H1 (cell line): Measurements from ENCODE around the gene TMEM131L. TPM values are rescaled to one million over a fixed set of nuclear protein-coding genes. Genes with fewer than 3 reads are reported as not detected.

Experiments
- CTCF ChIA-PET: fragments of 300-600 bp; sonication (Branson Sonifier 250); formaldehyde crosslinking; loops from one replicate; lab custom pipeline; 2021; ENCODE audit not compliant: partially characterized antibody; lab: Charles Lee
- POLR2A ChIA-PET: fragments of 300-600 bp; sonication (Branson Sonifier 250); formaldehyde crosslinking; loops from one replicate; lab custom pipeline; 2021; ENCODE audit warnings: inconsistent platforms; ENCODE audit not compliant: partially characterized antibody; lab: Charles Lee
- DNase-seq, 2 experiments: peaks; one replicate each; pipeline versions ENCODE4 v3.0.0 to v3.0.0-alpha.2; 2010 to 2022; ENCODE audit warnings: low spot score in 2 of 2, low read depth in 1 of 2, mixed read lengths in 1 of 2
- FAIRE-seq: peaks from 2 replicates; lab custom pipeline; 2011; peaks lifted over from hg19 to GRCh38; lab: Jason Lieb, UNC
- H2AFZ ChIP-seq: 2 replicates; pipeline ENCODE4 v1.8.1; 2012; ENCODE audit warnings: low read length, inconsistent platforms
- H2AK5ac ChIP-seq: 2 replicates; pipeline ENCODE4 v1.6.1; 2013; ENCODE audit warnings: low read depth, low read length
- H2BK120ac ChIP-seq: replicated peaks from 2 replicates; pipeline ENCODE3; 2013; ENCODE audit warnings: low read depth, low read length, inconsistent platforms
- H2BK12ac ChIP-seq: 2 replicates; pipeline ENCODE4 v1.6.1; 2013; ENCODE audit warnings: low read depth, low read length
- H2BK15ac ChIP-seq: 2 replicates; pipeline ENCODE4 v1.6.1; 2013; ENCODE audit warnings: low read length
- H2BK20ac ChIP-seq: 2 replicates; pipeline ENCODE4 v1.6.1; 2013; ENCODE audit warnings: low read length
- H2BK5ac ChIP-seq: 2 replicates; pipeline ENCODE4 v1.6.1; 2013; ENCODE audit warnings: low read depth, low read length
- H3K14ac ChIP-seq: 2 replicates; pipeline ENCODE4 v1.6.1; 2013; ENCODE audit warnings: inconsistent platforms; ENCODE audit not compliant: insufficient read length
- H3K18ac ChIP-seq: 2 replicates; pipeline ENCODE4 v1.6.1; 2013; ENCODE audit warnings: low read length; ENCODE audit errors: extremely low read depth
- H3K23ac ChIP-seq: 2 replicates; pipeline ENCODE4 v1.6.1; 2013; ENCODE audit warnings: inconsistent platforms; ENCODE audit not compliant: insufficient read length
- H3K23me2 ChIP-seq: 2 replicates; pipeline ENCODE4 v1.6.1; 2013; ENCODE audit warnings: low read depth, low read length
- H3K27ac ChIP-seq: 2 replicates; pipeline ENCODE4 v1.6.1; 2011; ENCODE audit warnings: low read depth, low read length, inconsistent platforms
- H3K27me3 ChIP-seq, 4 experiments: replicated peaks in 1 of 4; 1 replicate in 1 of 4; 2 replicates in 3 of 4; pipeline versions ENCODE4 v1.6.1 to v1.8.1; 2011 to 2013; ENCODE audit warnings: low read length in 3 of 4, mild to moderate bottlenecking in 3 of 4, inconsistent platforms in 2 of 4, mixed read lengths in 2 of 4, moderate library complexity in 1 of 4; ENCODE audit not compliant: control insufficient read depth in 3 of 4, insufficient read depth in 3 of 4; ENCODE audit errors: extremely low read depth in 1 of 4
- H3K36me3 ChIP-seq, 4 experiments: 2 replicates each; pipeline versions ENCODE4 v1.6.1 to v1.8.1; 2011 to 2013; ENCODE audit warnings: mild to moderate bottlenecking in 4 of 4, low read length in 3 of 4, moderate library complexity in 2 of 4, control low read depth in 1 of 4, inconsistent platforms in 1 of 4; ENCODE audit not compliant: insufficient read depth in 4 of 4, control insufficient read depth in 2 of 4
- H3K4ac ChIP-seq: replicated peaks from 2 replicates; pipeline ENCODE3; 2013; ENCODE audit warnings: low read length, low read depth, mixed read lengths, inconsistent platforms; ENCODE audit not compliant: insufficient read length
- H3K4me1 ChIP-seq, 4 experiments: replicated peaks in 1 of 4; 1 replicate in 1 of 4; 2 replicates in 3 of 4; pipeline versions ENCODE4 v1.6.1 to v1.8.1; 2011 to 2013; ENCODE audit warnings: low read length in 3 of 4, inconsistent platforms in 2 of 4, mixed read lengths in 1 of 4; ENCODE audit not compliant: insufficient read depth in 4 of 4, control insufficient read depth in 3 of 4
- H3K4me2 ChIP-seq, 2 experiments: 2 replicates each; pipeline versions ENCODE4 v1.6.1 to v1.8.1; 2011 to 2013; ENCODE audit warnings: low read depth in 2 of 2, low read length in 2 of 2, control low read depth in 1 of 2, inconsistent platforms in 1 of 2, mild to moderate bottlenecking in 1 of 2; ENCODE audit not compliant: insufficient read depth in 1 of 2
- H3K4me3 ChIP-seq, 4 experiments: fragments of 200-600, 300-600 bp in 1 of 4; sonication (generic), shearing (Covaris generic), sonication (Bioruptor Twin) in 1 of 4; 2 replicates each; pipeline versions ENCODE4 v1.5.1 to v1.8.1; 2011 to 2016; ENCODE audit warnings: low read length in 4 of 4, low read depth in 3 of 4, control low read depth in 2 of 4, inconsistent platforms in 2 of 4, mild to moderate bottlenecking in 2 of 4, mixed read lengths in 1 of 4, moderate library complexity in 1 of 4; ENCODE audit not compliant: insufficient read depth in 2 of 4; ENCODE audit errors: extremely low read depth in 1 of 4
- H3K56ac ChIP-seq: replicated peaks from 2 replicates; pipeline ENCODE3; 2013; ENCODE audit warnings: low read depth, mild to moderate bottlenecking, mixed read lengths, low read length, inconsistent platforms; ENCODE audit not compliant: insufficient read length
- H3K79me1 ChIP-seq: 2 replicates; pipeline ENCODE4 v1.6.1; 2013; ENCODE audit warnings: low read depth, low read length, control low read depth
- H3K79me2 ChIP-seq, 2 experiments: 2 replicates each; pipeline versions ENCODE4 v1.6.1 to v1.8.1; 2012 to 2013; ENCODE audit warnings: low read length in 2 of 2, mild to moderate bottlenecking in 2 of 2, inconsistent platforms in 1 of 2; ENCODE audit not compliant: insufficient read depth in 2 of 2, control insufficient read depth in 1 of 2
- H3K9ac ChIP-seq, 4 experiments: replicated peaks in 1 of 4; 1 replicate in 1 of 4; 2 replicates in 3 of 4; pipeline versions ENCODE4 v1.6.1 to v1.8.1; 2011 to 2013; ENCODE audit warnings: low read depth in 3 of 4, low read length in 3 of 4, control low read depth in 2 of 4, mild to moderate bottlenecking in 2 of 4, moderate library complexity in 2 of 4, inconsistent platforms in 1 of 4; ENCODE audit errors: extremely low read depth in 1 of 4
- H3K9me3 ChIP-seq, 2 experiments: 2 replicates each; pipeline versions ENCODE4 v1.6.1 to v1.8.1; 2012 to 2013; ENCODE audit warnings: mild to moderate bottlenecking in 2 of 2, moderate library complexity in 2 of 2, control low read depth in 1 of 2, inconsistent platforms in 1 of 2, low read depth in 1 of 2, low read length in 1 of 2, mixed read lengths in 1 of 2; ENCODE audit not compliant: insufficient read depth in 2 of 2
- H4K20me1 ChIP-seq, 2 experiments: replicated peaks in 1 of 2; 2 replicates each; pipeline versions ENCODE3 to v1.8.1; 2011 to 2013; ENCODE audit warnings: inconsistent platforms in 2 of 2, low read length in 2 of 2, mild to moderate bottlenecking in 1 of 2; ENCODE audit not compliant: insufficient read depth in 2 of 2, control insufficient read depth in 1 of 2
- H4K5ac ChIP-seq: 2 replicates; pipeline ENCODE4 v1.6.1; 2013; ENCODE audit warnings: low read length, low read depth, mixed read lengths, inconsistent platforms; ENCODE audit not compliant: insufficient read length
- H4K8ac ChIP-seq: 2 replicates; pipeline ENCODE4 v1.8.0; 2013; ENCODE audit warnings: mild to moderate bottlenecking, moderate library complexity, low read length, inconsistent platforms; ENCODE audit not compliant: insufficient read depth; ENCODE audit errors: extremely low read depth
- H4K91ac ChIP-seq: replicated peaks from 2 replicates; pipeline ENCODE3; 2013; ENCODE audit warnings: low read length, mixed read lengths, inconsistent platforms; ENCODE audit not compliant: insufficient read length
- NRF1 ChIP-seq: IDR thresholded peaks from 2 replicates; pipeline ENCODE4 v1.6.1; 2011; ENCODE audit warnings: mild to moderate bottlenecking, low read depth, low read length, improper control_type of control experiment
- WGBS, 2 experiments: shearing (Covaris generic) in 1 of 2; methylation state at CpG; one replicate each; pipeline versions ENCODE4 v1.1.6 to v1.1.7; 2013 to 2015; ENCODE audit warnings: low lambda C conversion rate in 2 of 2, mixed read lengths in 2 of 2, inconsistent platforms in 1 of 2, low coverage in 1 of 2, missing lambda C conversion rate in 1 of 2; ENCODE audit not compliant: insufficient replicate concordance in 2 of 2, insufficient coverage in 1 of 2, insufficient read length in 1 of 2; ENCODE audit errors: extremely low coverage in 1 of 2, missing lambda C conversion rate in 1 of 2; 5-methylcytosine and 5-hydroxymethylcytosine counted together
- polyA plus RNA-seq, 7 experiments: library from polyadenylated mRNA; depleted of rRNA in 3 of 7; stranded (reverse) in 5 of 7; unstranded in 2 of 7; fragments of >200 nt in 5 of 7; fragments of 200-250 nt in 2 of 7; gene quantifications; 1 replicate in 5 of 7; 2 replicates in 1 of 7; 4 replicates in 1 of 7; pipeline versions ENCODE4 v1.2.1 to v1.2.3, GENCODE V29; 2011 to 2013; ENCODE audit warnings: missing spikeins in 2 of 7, mixed read lengths in 2 of 7
- total RNA-seq: library from RNA; stranded (reverse); fragmentation: NEBNext Ultra II Directional; extraction: Animal tissue kit (Norgen Biotek cat#: 25700); gene quantifications from 2 replicates; pipeline ENCODE4 v1.2.1, GENCODE V29; 2021

The TMEM131L gene
- total and polyA plus RNA-seq, 2 of the 8 experiments (the other 6 are each of a cell fraction or from before 2014, with no cell fraction given): 14.3 to 26.1 TPM

DNA sequence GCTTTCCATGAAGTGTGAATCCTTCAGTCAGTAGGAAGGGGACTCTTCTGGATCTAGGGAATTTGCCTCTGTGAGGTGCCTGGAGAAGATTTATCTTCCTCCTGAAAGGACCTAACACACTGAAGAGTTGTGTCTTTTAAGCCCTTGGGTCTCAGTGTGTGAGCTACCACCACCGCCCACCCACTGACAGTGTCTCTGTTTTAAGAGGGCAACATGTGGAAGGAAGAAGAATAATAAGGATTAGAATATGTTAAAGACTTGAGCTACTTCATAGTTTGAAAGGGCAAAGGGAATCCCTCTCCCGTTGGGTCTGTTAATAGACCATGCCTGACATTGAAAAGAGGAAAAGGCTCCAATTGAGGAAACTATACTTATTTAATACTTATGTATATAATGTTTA is 153.7 kb downstream of the TMEM131L start:
- Histone ChIP-seq H4K91ac (no peak overlapping the region), H2BK15ac (no peak overlapping the region), H4K5ac (no peak overlapping the region), H2AK5ac (no peak overlapping the region), H4K20me1 (no peaks in the 10 kb centered on the region), H3K9me3 (no peaks in the 10 kb centered on the region), H3K4ac (no peak overlapping the region), H2BK5ac (no peak overlapping the region), H3K4me1 (peaks cover 0 to 12% (median 11%) of the 10 kb centered on the region in 4 experiments; a peak in 4 of 7 replicates), H4K8ac (no peak overlapping the region), H2AFZ (no peak overlapping the region), H3K23me2 (no peaks in the 10 kb centered on the region), H3K27me3 (no peaks in the 10 kb centered on the region), H2BK120ac (no peak overlapping the region), H3K14ac (no peak overlapping the region), H3K56ac (no peak overlapping the region), H2BK12ac (no peak overlapping the region), H3K23ac (no peak overlapping the region), H3K4me3 (no peak overlapping the region), H2BK20ac (no peak overlapping the region), H3K9ac (no peak overlapping the region), H3K4me2 (peak overlapping the region in 1 of 2 experiments; percentile 5; a peak in 1 of 4 replicates), H3K18ac (no peak overlapping the region), H3K79me1 (no peaks in the 10 kb centered on the region), H3K27ac (no peak overlapping the region), H3K36me3 (peaks cover 2 to 43% (median 21%) of the 10 kb centered on the region in 4 experiments), H3K79me2 (no peaks in the 10 kb centered on the region)
- DNase-seq (no peak), FAIRE-seq (no peak)
- POLR2A ChIA-PET: no interaction called here
- CTCF ChIA-PET: interaction anchor here (1.0 to 1.7 kb wide), 2 partner anchors 130 to 273 kb away, joined by 3 to 5 read pairs; no protein-coding TSS in a partner anchor
- WGBS, 2 experiments: 54% methylated on average over 2 of the region's 2 CpGs; no CpG with 5 or more reads in 1 of the 2 experiments
- no peak for TF ChIP-seq NRF1
